Right lobe of liver (tissue), 4 donors: ENCODE results near the gene MAIP1.

Source experiments
- CTCF ChIP-seq, 4 donors: fragments of 200-600 bp in 3 of 4; fragments of 450-650 bp in 1 of 4; IDR thresholded peaks; one replicate each; pipeline versions ENCODE4 v1.5.1 to v1.8.0; 2016 to 2022; ENCODE audit warnings: antibody characterized with exemption in 4 of 4, mild to moderate bottlenecking in 2 of 4
- POLR2A ChIP-seq: fragments of 450-650 bp; IDR thresholded peaks from one replicate; pipeline ENCODE4 v1.6.1; 2017; ENCODE audit warnings: antibody characterized with exemption, mild to moderate bottlenecking
- donor health status: DM: no; HTN: no; CAD: no.
- donor health status: DM: no; HTN: no; CAD: no.
- donor health status: DM: no; HTN: yes; CAD: no.

- TF ChIP-seq CTCF (IDR thresholded peaks at IDR 0.05) (no peak), POLR2A (no peak)
Measured at GRCh38 chr2:199910338-199911051, 44.9 kb upstream of the MAIP1 start.
